GM12875 (cell line): ENCODE results near the gene ADRA2C.

Source experiments
- H3K4me3 ChIP-seq: one replicate; pipeline ENCODE4 v1.5.1; 2011; ENCODE audit warnings: low read depth, low read length, control low read depth
- CTCF ChIP-seq: IDR thresholded peaks from 2 replicates; pipeline ENCODE4 v1.5.1; 2011; ENCODE audit warnings: low read depth, mild to moderate bottlenecking, control low read depth, inconsistent platforms, low read length, moderate library complexity, borderline replicate concordance; ENCODE audit not compliant: insufficient read depth

ADRA2C gene

GRCh38 chr4:3766036-3766784, at the start of gene ADRA2C:
Gene ADRA2C (plus strand): TSS chr4:3766385. CDS start chr4:3766607, 222 bp downstream.
- TF ChIP-seq CTCF: no peak
- H3K4me3 ChIP-seq: no peak within 1 kb of the TSS

GRCh38 chr4:3716631-3717235, 49.5 kb upstream of the ADRA2C start:
- no peak for TF ChIP-seq CTCF

GRCh38 chr4:3717241-3717640, 48.9 kb upstream of the ADRA2C start:
- H3K4me3 ChIP-seq: no peak overlapping the region
- TF ChIP-seq CTCF: no peak

More at GRCh38 chr4:3716631-3717235, 49.5 kb upstream of the ADRA2C start:
- H3K4me3 ChIP-seq: no peak overlapping the region

- no peak overlapping the region for H3K4me3 ChIP-seq
- TF ChIP-seq CTCF: no peak
These were observed 47.7 kb upstream of the ADRA2C start for GRCh38 chr4:3718462-3718861.

GRCh38 chr4:3719191-3719590, 47.0 kb upstream of the ADRA2C start:
- TF ChIP-seq CTCF: no peak
- no peak overlapping the region for H3K4me3 ChIP-seq

GRCh38 chr4:3719836-3720235, 46.3 kb upstream of the ADRA2C start:
- no peak overlapping the region for H3K4me3 ChIP-seq

More at GRCh38 chr4:3719836-3720235, 46.3 kb upstream of the ADRA2C start:
- TF ChIP-seq CTCF: no peak
